Neural progenitor cell (in vitro differentiated cells): Measurements from ENCODE around the gene CTNNA3. TPM values are rescaled to one million over a fixed set of nuclear protein-coding genes. Genes with fewer than 3 reads are reported as not detected.

ENCODE experiments used
- DNase-seq: peaks from one replicate; pipeline ENCODE4 v3.0.0-alpha.2; 2016; ENCODE audit warnings: low spot score
- H2AFZ ChIP-seq: fragments of 200-600 bp; sonication (generic); replicated peaks from 2 replicates; pipeline ENCODE4 v1.6.1; 2016; ENCODE audit warnings: antibody characterized with exemption
- H3F3A ChIP-seq: fragments of 200-600 bp; sonication (generic); 2 replicates; pipeline ENCODE4 v1.6.1; 2016; ENCODE audit warnings: antibody characterized with exemption, low read depth
- H3K27ac ChIP-seq: fragments of 200-600 bp; sonication (generic); 2 replicates; pipeline ENCODE4 v1.5.1; 2016; ENCODE audit warnings: mild to moderate bottlenecking
- H3K27me3 ChIP-seq: fragments of 200-600 bp; sonication (generic); 2 replicates; pipeline ENCODE4 v1.6.1; 2016; ENCODE audit warnings: mild to moderate bottlenecking, moderate library complexity
- H3K36me3 ChIP-seq: fragments of 200-600 bp; sonication (generic); 2 replicates; pipeline ENCODE4 v1.5.1; 2016
- H3K4me1 ChIP-seq: fragments of 200-600 bp; sonication (generic); 2 replicates; pipeline ENCODE4 v1.6.1; 2016; ENCODE audit warnings: mixed run types
- H3K4me2 ChIP-seq: fragments of 200-600 bp; sonication (generic); 2 replicates; pipeline ENCODE4 v1.6.1; 2016
- H3K4me3 ChIP-seq: fragments of 200-600 bp; sonication (generic); 2 replicates; pipeline ENCODE4 v1.5.1; 2016
- H3K79me2 ChIP-seq: fragments of 200-600 bp; sonication (generic); 2 replicates; pipeline ENCODE4 v1.6.1; 2016; ENCODE audit warnings: low read depth
- H3K9ac ChIP-seq: fragments of 200-600 bp; sonication (generic); 2 replicates; pipeline ENCODE4 v1.6.1; 2016
- H3K9me3 ChIP-seq: fragments of 200-600 bp; sonication (generic); 2 replicates; pipeline ENCODE4 v1.5.1; 2016; ENCODE audit warnings: low read depth
- H4K20me1 ChIP-seq: fragments of 200-600 bp; sonication (generic); 2 replicates; pipeline ENCODE4 v1.6.1; 2016; ENCODE audit warnings: low read depth
- H3K27ac Mint-ChIP-seq: 3 replicates; pipeline ENCODE4 v1.8.0; 2021; ENCODE audit warnings: mixed read lengths
- H3K27me3 Mint-ChIP-seq: 2 replicates; pipeline ENCODE4 v1.8.0; 2022; ENCODE audit warnings: low read depth, mild to moderate bottlenecking, inconsistent platforms, moderate library complexity, mixed read lengths; ENCODE audit not compliant: insufficient read depth
- H3K36me3 Mint-ChIP-seq: 3 replicates; pipeline ENCODE4 v1.8.0; 2021; ENCODE audit warnings: mixed read lengths
- H3K4me1 Mint-ChIP-seq: 3 replicates; pipeline ENCODE4 v1.8.0; 2021; ENCODE audit warnings: mixed read lengths
- H3K4me3 Mint-ChIP-seq: 3 replicates; pipeline ENCODE4 v1.8.0; 2021; ENCODE audit warnings: mild to moderate bottlenecking, moderate library complexity, mixed read lengths
- H3K9me3 Mint-ChIP-seq: 3 replicates; pipeline ENCODE4 v1.8.0; 2020; ENCODE audit warnings: mixed read lengths
- CTCF ChIP-seq: fragments of 200-600 bp; sonication (generic); IDR thresholded peaks from 2 replicates; pipeline ENCODE4 v1.5.1; 2017; ENCODE audit warnings: antibody characterized with exemption, mild to moderate bottlenecking
- EZH2 ChIP-seq: fragments of 200-600 bp; sonication (generic); IDR thresholded peaks from 2 replicates; pipeline ENCODE4 v1.6.1; 2017; ENCODE audit warnings: antibody characterized with exemption, mild to moderate bottlenecking, moderate library complexity
- EZH2phosphoT487 ChIP-seq: fragments of 200-600 bp; sonication (generic); IDR thresholded peaks from 2 replicates; pipeline ENCODE4 v1.6.1; 2017; ENCODE audit warnings: antibody characterized with exemption
- total RNA-seq: library from RNA; depleted of rRNA; stranded (reverse); fragments of >200 nt; gene quantifications from 2 replicates; pipeline ENCODE4 v1.2.3, GENCODE V29; 2015; ENCODE audit warnings: low replicate concordance

The CTNNA3 gene
- total RNA-seq, 1 donor from 2014 or later: 12.9 TPM

DNA sequence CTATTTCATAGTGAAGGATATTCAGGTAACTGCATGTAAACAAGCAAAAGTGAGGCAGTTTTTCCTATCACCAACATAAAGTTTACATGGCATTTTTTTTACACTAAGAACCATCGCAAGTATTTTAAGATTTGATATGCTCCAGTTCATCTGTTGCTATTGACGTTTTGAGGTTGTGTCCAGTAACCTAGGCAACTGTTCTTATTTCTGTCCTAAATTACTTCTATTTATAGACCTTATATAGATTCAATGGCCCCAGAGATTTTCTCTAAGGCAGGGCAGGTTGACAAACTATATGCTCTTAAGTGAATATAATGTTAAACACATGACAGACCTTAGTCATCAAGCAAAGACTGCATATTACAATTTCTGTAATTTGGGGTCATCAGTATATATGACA is 1600.4 kb downstream of the CTNNA3 start:
- Histone ChIP-seq H3K4me1 (no peaks in the 10 kb centered on the region), H3K9me3 (no peaks in the 10 kb centered on the region), H2AFZ (no peak overlapping the region), H3K27ac (no peak overlapping the region), H3K4me3 (no peak overlapping the region), H3F3A (no peaks in the 10 kb centered on the region), H3K79me2 (no peaks in the 10 kb centered on the region), H3K27me3 (no peaks in the 10 kb centered on the region), H3K36me3 (no peaks in the 10 kb centered on the region), H3K4me2 (no peak overlapping the region), H3K9ac (no peak overlapping the region), H4K20me1 (no peaks in the 10 kb centered on the region)
- H3K27me3 Mint-ChIP-seq: no peaks in the 10 kb centered on the region
- H3K27ac Mint-ChIP-seq: no peak overlapping the region
- no peaks in the 10 kb centered on the region for H3K9me3 Mint-ChIP-seq
- no peaks in the 10 kb centered on the region for H3K36me3 Mint-ChIP-seq
- peaks cover 4% of the 10 kb centered on the region for H3K4me1 Mint-ChIP-seq
- H3K4me3 Mint-ChIP-seq: no peak overlapping the region
- no peak for TF ChIP-seq EZH2
- no peak for TF ChIP-seq EZH2phosphoT487
- TF ChIP-seq CTCF: no peak
- no peak for DNase-seq

DNA sequence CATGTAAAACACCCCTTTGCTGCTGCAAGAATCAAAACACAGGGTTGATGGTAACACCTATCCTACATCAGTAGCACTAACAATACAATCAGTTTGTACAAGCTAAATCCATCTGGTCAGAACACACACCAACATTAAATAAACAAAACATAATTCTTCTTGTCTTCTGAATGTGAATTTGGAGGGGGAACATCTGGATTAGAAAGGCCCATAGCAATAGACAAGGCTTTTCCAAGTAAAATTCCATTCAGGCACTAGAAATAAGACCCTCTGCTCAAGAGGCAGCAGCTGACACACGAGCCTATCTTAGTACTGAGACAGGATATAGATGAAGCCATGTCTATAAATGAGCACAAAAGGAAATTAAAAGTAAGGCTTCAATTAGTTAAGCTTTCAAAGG is 1610.1 kb downstream of the CTNNA3 start:
- H3K9me3 ChIP-seq: no peaks in the 10 kb centered on the region
- no peaks in the 10 kb centered on the region for H3K79me2 ChIP-seq
- Mint-ChIP-seq H3K36me3 (no peaks in the 10 kb centered on the region), H3K27me3 (no peaks in the 10 kb centered on the region), H3K4me3 (no peak overlapping the region), H3K9me3 (no peaks in the 10 kb centered on the region), H3K4me1 (no peaks in the 10 kb centered on the region), H3K27ac (no peak overlapping the region)
- no peak for DNase-seq
- H3K36me3 ChIP-seq: no peaks in the 10 kb centered on the region
- no peaks in the 10 kb centered on the region for H3K27me3 ChIP-seq
- no peaks in the 10 kb centered on the region for H3K4me1 ChIP-seq
- H3K27ac ChIP-seq: no peak overlapping the region
- H3F3A ChIP-seq: no peaks in the 10 kb centered on the region
- no peak overlapping the region for H3K9ac ChIP-seq
- H4K20me1 ChIP-seq: no peaks in the 10 kb centered on the region
- no peak overlapping the region for H3K4me3 ChIP-seq
- H3K4me2 ChIP-seq: no peak overlapping the region
- TF ChIP-seq CTCF (no peak), EZH2 (no peak), EZH2phosphoT487 (no peak)
- H2AFZ ChIP-seq: peak overlapping the region; percentile 72

DNA sequence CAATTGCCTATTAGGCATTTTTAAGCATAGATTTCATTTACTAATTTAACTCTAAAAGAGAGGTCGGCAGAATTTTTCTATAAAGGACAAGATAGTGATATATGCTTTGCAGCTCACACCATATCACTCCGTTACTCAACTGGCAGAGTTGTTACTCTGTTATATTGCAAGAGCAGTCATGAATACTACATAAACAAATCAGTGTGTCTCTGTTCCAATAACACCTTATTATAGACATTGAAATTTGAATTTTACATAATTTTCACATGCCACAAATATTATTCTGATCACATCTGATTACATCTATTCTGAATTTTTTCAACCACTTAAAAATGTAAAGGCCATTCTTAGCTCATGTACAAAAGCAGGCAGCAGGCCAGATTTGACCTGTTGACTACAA is 1624.1 kb downstream of the CTNNA3 start:
- Histone ChIP-seq H3K79me2 (no peaks in the 10 kb centered on the region), H4K20me1 (no peaks in the 10 kb centered on the region), H3K4me3 (no peak overlapping the region), H3F3A (no peaks in the 10 kb centered on the region), H3K36me3 (no peaks in the 10 kb centered on the region), H3K27ac (no peak overlapping the region), H3K9me3 (no peaks in the 10 kb centered on the region), H3K27me3 (no peaks in the 10 kb centered on the region), H3K9ac (no peak overlapping the region), H3K4me1 (no peaks in the 10 kb centered on the region), H2AFZ (no peak overlapping the region), H3K4me2 (no peak overlapping the region)
- no peaks in the 10 kb centered on the region for H3K4me1 Mint-ChIP-seq
- DNase-seq: no peak
- H3K4me3 Mint-ChIP-seq: no peak overlapping the region
- H3K27me3 Mint-ChIP-seq: no peaks in the 10 kb centered on the region
- no peak overlapping the region for H3K27ac Mint-ChIP-seq
- no peaks in the 10 kb centered on the region for H3K36me3 Mint-ChIP-seq
- TF ChIP-seq CTCF (no peak), EZH2 (no peak), EZH2phosphoT487 (no peak)
- H3K9me3 Mint-ChIP-seq: no peaks in the 10 kb centered on the region

GRCh38 chr10:66058594-66058993 is 1637.4 kb downstream of the CTNNA3 start:
- Mint-ChIP-seq H3K36me3 (no peaks in the 10 kb centered on the region), H3K27me3 (no peaks in the 10 kb centered on the region), H3K9me3 (no peaks in the 10 kb centered on the region), H3K27ac (no peak overlapping the region), H3K4me1 (no peaks in the 10 kb centered on the region), H3K4me3 (no peak overlapping the region)
- Histone ChIP-seq H3K4me3 (no peak overlapping the region), H3K36me3 (no peaks in the 10 kb centered on the region), H3K27me3 (no peaks in the 10 kb centered on the region), H4K20me1 (no peaks in the 10 kb centered on the region), H3K27ac (no peak overlapping the region), H3K4me2 (no peak overlapping the region), H3F3A (no peaks in the 10 kb centered on the region), H3K9ac (no peak overlapping the region), H3K79me2 (no peaks in the 10 kb centered on the region), H3K4me1 (no peaks in the 10 kb centered on the region), H2AFZ (no peak overlapping the region), H3K9me3 (no peaks in the 10 kb centered on the region)
- TF ChIP-seq CTCF: no peak
- TF ChIP-seq EZH2: no peak
- TF ChIP-seq EZH2phosphoT487: no peak
- no peak for DNase-seq
